Measurements from ENCODE around the gene ZBTB1.

The ZBTB1 gene

GRCh38 chr14:64572386-64573104, 68.0 kb downstream of the ZBTB1 start:
- no peak for DNase-seq

- no peak for DNase-seq
Observed at GRCh38 chr14:64573109-64573508, 68.5 kb downstream of the ZBTB1 start.

Data from NCI-H226 (cell line).